CD4-positive, alpha-beta T cell treated with Interleukin-15 for 1 hour (primary cell): Measurements from ENCODE around the gene THSD7A.

Experiments
- DNase-seq: peaks from one replicate; pipeline ENCODE4 v3.0.0-alpha.2; 2020

The THSD7A gene

GRCh38 chr7:11747715-11748485, 84.1 kb downstream of the THSD7A start:
- no peak for DNase-seq

DNA sequence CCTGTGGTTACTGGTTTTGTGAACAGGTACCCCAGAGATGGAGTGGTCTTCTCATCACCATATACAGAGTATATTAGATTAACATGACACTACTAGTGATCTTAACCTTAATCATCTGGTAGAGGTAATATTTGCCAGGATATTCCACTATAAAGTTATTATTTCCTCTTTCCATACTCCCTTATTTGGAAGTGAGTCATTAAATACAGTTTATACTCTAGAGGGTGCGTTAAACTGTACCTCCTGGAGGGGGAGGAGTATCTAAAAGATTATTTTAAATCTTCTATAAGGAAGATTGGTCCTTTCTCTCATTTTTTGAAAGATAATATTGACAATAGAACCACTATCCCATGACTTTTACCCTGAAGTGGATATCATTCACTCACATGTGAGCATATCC, 85.4 kb downstream of the THSD7A start:
- no peak for DNase-seq

- no peak for DNase-seq
Observed at GRCh38 chr7:11743548-11743947, 88.5 kb downstream of the THSD7A start.

- DNase-seq = no peak
Observed at GRCh38 chr7:11743016-11743415, 89.0 kb downstream of the THSD7A start.

DNA sequence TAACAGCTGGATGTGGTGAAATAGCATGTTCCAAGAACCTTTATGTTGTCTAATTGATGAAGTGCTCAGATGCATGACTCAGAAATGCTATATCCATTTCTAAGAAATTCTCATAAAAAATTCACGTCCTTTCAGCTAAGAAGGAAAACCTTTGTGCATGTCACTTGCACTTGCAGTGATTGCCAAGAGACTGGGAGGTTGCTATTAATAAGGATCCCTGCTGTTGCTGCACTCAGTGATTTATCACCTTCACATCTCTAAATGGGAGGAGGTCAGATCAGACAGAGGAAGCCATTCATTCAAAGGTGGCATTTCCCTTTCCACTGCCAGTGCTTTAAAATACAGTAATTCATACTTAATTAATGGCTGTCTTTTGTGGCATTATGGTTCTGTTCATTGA, 89.5 kb downstream of the THSD7A start:
- DNase-seq = no peak

GRCh38 chr7:11737723-11738122, 94.3 kb downstream of the THSD7A start:
- DNase-seq = no peak

DNA sequence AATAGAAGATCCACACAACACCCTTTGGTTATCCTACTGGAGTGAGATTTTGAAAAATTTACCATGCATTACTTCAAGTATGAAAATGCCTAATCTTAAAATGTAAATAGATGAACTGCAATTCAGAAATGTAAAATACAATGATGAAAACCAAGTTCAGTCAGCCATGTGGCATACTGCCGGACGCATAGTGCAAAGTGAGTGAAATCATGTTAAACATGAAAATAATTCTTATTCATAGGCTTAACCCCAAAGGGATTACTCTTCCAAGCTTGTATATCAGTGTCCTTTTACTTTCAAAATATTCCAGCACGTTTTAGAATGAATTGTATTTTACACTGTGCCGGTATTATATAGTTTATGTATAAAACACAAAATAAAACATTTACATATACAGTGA, 99.8 kb downstream of the THSD7A start:
- no peak for DNase-seq

DNA sequence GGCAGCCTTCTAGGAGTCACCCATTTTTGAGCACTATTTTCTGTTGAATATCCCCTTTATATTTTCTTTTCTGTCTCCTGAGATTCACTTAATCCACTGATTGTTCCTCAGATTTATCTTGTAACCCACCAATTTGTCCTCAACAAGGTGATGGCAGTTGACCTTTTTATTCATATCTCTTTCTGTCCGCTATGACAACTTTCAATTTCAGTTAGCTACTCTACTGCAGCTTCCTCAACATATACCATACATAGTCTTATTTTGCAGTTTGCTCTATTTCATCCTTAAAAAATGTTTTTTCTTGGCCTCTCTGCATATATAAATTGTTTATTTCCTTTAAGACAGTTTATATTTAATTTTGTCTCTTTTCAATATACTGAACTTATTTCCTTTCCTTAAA, 101.3 kb downstream of the THSD7A start:
- DNase-seq = no peak

DNA sequence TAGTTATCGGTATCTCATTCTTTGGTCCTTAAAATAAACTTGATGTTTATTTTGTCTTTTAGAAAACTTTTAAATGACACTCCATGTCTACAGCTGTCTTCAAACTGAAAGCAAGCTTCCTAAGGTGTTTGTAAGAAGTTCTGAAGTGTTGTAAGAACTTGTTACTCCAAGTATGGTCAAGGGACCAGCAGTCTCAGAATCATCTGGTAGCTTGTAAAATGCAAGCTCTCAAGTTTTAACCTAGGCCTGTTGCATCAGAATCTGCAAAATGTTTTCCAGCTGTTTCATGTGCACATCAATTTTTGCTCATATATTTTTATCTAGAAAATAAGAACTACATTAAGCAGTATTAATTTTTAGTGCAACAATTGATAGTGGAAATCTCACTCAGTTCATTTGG, 104.1 kb downstream of the THSD7A start:
- DNase-seq = no peak

- no peak for DNase-seq
Observed at GRCh38 chr7:11726794-11727155, 105.2 kb downstream of the THSD7A start.

DNA sequence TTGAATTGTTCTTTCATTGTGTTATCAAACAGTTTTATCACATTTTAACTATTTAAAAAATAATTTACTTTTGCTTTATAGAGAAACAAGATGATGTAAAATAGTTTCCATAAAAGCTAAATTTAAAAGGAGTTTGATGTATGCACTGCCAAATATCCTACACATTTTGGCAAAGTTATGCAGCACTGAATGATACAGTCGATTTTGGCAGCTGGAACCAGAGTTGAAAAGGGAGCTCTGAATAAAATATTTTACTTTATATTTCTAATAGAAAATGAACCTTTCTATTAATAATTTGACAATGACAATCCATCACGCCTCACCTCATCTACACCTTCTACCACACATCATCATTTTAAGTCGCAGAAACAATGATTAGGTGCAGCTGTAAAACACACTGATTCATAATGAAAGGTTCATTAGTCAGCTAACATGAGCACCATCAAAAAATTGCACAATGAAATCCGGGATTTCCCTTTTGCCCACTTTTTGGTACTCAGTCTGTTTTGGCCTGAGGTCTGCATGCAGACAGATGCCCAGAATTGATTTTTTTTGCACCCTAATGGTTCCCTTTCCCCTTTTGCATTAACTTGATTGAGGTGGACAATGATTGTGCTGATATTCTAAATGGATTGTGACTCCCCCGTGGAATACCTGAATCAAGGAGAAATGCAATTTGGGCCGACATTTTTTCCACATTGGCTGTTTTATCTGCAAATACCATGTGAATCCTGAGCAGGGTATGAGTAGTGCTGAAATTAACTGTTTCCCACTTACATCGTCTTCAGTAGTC, 105.8 kb downstream of the THSD7A start:
- DNase-seq = no peak

GRCh38 chr7:11716185-11716584, 115.8 kb downstream of the THSD7A start:
- DNase-seq = no peak

- DNase-seq = no peak
Observed at GRCh38 chr7:11714676-11715075, 117.3 kb downstream of the THSD7A start.

DNA sequence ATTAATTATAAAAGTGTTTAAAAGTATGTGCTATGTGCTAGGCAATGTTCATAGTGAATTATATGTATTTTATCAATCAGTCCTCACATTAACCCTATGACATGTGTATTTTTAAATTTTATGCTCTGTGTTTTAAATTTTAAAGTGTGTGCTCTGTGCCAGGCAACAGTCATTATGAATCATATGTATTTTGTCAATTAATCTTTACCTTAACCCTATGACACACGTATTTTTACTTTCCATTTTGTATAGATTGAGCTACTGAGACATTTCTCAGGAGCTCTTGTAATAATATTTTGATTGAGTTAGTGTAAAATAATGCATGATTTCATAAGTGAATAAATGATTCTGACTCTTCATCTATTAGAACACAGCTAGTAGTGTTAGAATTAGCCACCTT, 117.8 kb downstream of the THSD7A start:
- DNase-seq = no peak

GRCh38 chr7:11713352-11713751, 118.6 kb downstream of the THSD7A start:
- no peak for DNase-seq

DNA sequence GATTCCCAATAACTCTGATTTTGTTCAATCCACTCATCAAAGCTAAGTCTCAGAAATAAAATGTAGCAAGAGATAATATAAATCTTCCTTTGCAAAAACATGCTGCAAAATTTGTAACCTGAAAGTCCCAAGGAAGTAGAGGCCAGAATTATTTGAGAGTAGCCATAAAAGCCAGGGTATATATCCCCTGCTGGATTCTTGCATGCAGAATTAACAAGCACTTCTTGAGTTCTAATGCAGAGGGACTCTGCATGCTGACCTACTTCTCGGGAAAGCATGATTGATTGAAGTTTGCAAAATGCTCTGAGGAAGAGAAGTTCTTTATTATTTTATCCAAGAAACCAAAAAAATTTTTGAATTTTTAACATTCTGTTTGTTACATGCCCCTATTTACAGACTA, 121.6 kb downstream of the THSD7A start:
- DNase-seq = no peak

GRCh38 chr7:11709196-11709595, 122.8 kb downstream of the THSD7A start:
- no peak for DNase-seq

DNA sequence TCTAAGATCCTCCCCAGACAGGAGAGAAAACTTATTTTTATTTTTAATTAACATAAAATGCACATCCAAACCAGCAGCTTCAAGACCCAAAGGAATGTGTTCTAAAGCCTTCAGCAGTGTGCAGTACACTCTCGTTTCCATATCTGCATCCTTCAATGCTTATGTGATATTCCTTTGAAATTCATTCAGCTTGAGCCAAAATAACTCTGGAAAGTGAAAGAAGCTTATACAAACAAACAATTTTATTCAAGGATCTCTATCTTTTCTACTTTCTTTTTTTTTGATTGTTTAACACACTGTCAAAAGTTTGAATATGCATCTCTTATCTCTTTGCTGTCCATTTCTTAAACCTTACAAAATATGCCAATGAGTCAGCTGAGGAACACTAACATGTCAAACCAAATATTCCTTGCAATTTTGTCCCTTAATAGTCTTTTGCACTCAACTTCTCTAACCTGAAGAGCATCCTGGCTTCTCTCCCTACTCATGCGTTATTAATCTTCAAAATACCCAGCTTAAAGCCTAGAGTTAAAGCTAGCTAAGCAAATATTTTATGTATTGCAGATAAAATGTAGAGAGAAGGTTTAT, 124.3 kb downstream of the THSD7A start:
- no peak for DNase-seq

DNA sequence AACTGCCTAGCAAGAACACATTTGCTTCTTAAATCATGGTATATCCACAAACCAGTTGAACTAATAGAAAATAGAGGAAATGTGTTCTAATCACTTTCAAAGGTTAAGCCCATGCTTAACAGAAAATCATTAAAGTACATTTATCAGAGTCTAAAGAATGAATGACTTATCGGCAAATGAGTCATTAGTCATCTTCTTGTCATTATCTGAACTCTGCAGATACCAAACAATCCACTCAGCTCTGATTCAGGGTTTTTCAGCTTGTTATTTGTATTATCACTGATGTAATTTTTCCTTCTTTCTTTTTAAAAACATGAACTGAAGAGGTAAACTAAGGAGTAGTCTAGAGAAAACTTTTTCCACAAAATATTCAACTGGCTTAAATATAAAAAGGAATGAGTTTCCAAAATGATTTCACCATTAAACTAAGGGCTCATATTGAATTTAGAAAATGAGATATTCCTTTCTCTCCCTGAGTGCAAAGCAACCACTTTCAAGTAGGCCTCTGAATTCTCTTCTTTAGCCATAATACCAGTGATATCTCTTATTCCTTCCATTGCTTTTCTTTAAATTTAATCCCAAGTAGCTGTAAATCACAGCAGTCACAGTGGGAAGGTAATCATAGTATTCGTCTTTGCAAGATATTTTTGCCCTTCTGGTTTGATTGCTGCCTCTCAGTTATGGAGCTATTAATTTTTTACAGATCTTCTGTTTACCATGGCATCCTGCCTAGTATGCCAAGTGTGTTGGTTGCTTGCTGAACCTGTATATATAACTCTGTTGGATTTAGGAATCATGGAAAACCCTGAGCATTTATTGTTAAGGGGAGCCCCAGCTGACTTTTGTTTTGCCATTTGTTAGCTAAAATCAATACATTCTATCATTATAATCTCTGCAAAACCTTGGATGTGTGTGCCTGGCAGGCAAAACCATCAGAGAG, 125.1 kb downstream of the THSD7A start:
- no peak for DNase-seq

- no peak for DNase-seq
Observed at GRCh38 chr7:11703829-11704228, 128.2 kb downstream of the THSD7A start.

DNA sequence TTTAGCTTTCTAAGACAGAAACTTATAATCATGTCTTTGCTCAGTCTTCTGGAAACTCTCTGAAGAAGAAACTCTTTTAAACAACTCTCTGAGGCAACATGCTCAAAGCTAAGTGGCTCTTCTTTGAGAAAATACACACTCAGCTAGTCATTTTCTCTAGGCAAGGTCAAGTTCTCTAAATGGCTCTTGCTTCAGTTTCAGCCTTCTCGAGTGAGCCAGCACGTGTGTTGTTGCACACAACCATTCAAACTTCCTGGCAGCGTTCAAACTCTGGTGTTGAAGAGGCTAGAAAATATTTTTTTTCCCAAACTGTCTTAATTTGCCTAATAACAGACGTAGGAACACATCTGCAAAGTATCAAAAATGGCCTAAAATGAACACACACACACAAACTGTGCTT, 129.1 kb downstream of the THSD7A start:
- no peak for DNase-seq

DNA sequence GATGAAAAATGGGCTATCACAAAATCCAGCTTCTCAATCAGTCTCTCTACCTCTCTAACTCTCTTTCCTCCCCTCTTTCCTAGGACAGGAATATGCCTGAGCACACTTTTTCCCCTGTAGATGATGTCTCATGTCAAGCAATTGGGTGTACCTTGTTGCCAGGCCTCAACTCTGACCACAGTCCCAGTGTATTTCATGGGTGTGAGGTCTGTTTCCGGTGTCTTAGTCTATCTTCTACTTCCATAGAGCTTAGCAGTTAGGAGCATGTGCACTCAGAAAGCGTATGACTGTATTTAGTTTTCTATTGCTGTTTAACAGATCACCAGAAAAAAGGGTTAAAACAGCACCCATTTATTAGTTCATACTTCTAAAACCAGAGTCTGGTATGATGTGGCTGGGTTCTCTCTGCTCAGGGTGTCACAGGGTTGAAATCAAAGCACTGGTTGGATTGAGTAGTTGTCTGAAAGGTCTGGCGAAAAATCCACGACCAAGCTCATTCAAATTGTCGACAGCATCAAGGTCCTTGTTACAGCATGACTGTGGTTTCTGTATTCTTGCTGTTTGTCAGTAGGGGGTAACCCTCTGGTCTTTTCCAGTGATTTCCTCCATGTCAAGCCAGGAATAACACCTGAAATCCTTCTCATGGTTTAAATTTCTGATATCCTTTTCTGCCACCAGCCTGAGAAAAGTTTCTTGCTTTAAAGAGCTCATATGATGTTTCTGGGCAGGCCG, 130.0 kb downstream of the THSD7A start:
- no peak for DNase-seq
